ENCODE data around the gene CAMK1D. TPM values are rescaled to one million over a fixed set of nuclear protein-coding genes. Genes with fewer than 3 reads are reported as not detected.

The CAMK1D gene
- total RNA-seq, 1 donor from 2014 or later = 8.7 TPM

DNA sequence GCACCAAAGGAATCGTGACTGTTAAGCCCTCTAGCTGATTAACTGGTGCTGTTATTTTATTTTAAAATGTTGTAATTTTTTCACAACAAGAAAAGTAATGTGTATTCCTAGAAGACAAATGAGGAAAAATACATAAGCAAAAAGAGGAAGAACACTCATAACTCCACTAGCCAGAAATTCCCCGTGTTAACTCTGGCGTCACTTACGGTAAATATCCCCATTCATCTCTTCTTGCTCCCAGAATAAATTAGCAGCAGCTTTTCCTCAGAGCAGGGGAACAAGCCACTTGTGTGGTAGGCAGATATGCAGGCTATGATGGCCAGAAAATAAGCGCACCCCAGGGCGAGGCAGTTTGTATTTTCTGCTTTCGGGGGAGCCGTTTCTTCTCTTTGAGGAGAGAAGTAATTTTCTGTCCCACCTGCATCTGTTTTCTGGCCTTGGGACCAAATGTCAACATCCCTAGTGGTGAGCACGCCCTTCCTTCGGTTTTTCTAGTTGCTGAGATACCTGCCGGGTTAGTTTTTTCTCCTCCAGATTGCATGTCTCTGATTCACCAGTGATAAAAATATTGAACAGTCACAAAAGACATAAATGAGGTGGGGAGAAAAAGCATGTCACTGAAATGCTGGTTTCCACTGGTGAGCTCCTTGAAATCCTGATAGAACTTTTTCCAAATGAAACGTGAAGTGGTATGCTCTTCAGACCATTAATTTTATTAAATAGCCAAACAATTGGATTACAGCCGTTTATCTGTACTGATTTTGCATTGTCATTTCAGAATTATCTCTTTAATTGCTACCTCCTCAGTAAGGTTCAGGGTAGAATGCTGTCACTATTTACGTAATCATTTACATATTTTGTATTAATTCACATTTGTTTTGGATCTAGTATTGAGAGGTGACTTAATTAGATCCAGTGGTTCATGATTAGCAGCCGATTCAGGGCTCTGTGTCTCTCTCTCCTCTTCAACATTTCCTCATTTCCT lies 268.1 kb downstream of the CAMK1D start:
- intact Hi-C loops (cut with micrococcal nuclease) = no loop called here

- intact Hi-C loops (cut with micrococcal nuclease) = no loop called here
These were observed 272.7 kb downstream of the CAMK1D start for GRCh38 chr10:12622016-12622415.

DNA sequence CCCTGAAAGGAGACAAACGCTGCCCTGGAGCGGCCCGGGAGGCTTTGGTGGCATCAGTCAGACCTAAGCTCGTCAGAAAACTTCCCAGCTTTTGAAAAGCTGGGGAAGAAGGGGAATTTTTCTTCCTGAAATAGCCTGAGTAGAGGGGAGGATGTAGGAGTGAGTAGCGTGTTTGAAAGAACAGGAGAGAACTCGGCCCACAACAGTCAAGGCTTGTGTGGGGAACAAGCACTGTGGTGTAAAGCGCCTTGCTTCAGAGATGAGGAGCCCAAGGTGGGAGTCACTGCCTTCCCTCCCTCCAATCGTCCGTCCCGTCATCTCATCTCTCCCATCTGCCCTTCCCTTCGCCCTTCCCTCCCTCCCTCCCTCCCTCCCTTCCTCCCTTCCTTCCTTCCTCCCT lies 273.3 kb downstream of the CAMK1D start:
- intact Hi-C loops (cut with micrococcal nuclease) = no loop called here

DNA sequence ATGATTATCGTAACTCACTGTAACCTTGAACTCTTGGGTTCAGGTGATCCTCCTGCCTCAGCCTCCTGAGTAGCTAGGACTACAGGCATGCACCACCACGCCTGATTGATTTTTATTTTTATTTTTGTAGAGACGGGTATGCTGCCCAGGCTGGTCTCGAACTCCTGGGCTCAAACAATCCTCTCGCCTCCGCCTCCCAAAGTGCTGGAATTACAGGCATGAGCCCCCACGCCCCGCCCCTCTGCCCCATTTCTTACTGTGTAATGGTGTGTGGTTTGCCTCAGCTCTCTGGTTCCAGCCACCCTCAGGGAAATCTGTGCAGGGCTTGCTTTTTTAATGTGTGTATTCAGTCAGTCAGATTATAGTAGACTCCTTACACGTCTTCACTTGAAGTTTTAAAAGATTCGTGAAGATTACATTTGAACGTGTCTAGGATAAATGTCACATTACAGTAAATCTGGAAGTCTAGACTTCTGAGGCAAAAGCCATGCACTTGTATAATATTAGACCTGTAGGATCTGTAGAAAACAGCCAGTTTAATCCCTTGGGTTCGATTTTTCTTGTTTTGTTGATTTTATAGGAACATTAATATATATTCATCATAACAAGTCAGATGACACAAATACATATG lies 276.2 kb downstream of the CAMK1D start:
- intact Hi-C loops (cut with micrococcal nuclease) = no loop called here

DNA sequence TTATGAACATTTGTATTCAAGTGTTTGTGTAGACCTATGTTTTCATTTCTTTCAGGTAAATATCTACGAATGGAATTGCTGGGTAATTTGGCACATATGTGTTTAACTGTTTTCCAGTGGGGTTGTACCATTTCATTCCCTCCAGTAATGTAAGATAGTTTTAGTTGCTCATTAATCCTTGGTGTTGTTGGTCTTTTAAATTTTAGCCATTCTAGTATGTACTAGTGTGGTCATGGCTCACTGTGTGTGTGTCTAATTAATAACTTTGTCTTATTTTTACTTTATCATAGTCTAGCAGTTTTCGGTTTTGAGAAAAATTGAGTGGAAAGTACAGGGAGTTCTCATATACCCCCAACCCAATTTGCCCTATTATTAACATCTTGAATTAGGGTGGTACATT lies 278.8 kb downstream of the CAMK1D start:
- intact Hi-C loops (cut with micrococcal nuclease) = no loop called here

DNA sequence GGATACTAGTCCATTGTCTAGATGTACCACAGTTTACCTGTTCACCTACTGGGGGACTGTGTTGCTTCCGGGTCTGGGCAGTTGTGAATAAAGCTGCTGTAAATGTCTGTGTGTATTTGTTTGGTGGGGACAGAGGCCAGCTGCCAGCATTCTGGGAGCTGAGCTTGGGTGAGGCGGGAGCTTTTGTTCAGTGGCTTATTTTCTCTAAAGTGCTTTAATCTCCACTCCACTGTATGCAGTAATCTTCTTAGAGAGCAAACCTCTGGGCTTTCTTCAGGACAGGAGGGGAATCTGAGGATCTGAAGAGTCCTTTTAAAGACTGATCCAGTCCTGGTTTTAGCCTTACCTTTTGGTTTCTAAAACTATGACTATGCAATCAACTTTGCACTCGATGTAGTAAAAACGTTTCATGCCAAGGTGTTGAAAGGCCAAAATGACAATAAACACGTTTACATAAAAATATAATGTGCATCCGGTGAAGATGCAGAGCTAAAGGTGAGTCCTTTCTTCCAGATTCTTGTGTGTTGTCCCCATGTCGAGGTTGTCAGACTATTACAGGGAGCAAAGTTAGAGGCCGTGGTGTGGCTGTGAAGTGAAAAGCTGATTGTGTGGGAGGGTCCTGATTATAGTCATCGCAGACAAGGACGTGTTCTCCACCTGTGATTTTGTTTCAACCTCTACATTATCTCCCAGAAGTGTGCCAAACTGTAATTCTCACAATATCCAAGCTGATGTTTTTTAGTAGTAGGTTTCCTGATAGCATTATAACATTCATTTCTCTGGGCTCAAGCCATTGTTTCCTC lies 279.8 kb downstream of the CAMK1D start:
- intact Hi-C loops (cut with micrococcal nuclease) = no loop called here

DNA sequence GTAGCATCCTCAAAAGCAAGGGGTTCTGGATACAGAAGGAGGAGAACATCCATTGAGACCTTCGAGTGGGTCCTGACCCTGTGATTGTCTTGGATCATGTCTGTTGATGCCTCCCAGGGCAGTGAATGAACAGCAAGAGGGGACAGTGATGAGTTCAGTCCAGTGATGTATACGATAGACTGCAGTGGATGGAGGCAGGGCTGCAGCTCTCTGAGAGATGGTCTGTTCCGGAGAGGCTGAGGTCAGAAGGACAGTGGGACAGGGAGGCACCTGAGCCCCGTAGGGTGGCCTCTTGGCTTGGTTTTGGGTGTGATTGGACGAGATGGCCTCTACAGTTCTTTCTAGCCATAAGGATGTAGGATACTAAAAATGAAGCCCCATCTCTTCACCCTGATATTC lies 280.4 kb downstream of the CAMK1D start:
- intact Hi-C loops (cut with micrococcal nuclease) = no loop called here

DNA sequence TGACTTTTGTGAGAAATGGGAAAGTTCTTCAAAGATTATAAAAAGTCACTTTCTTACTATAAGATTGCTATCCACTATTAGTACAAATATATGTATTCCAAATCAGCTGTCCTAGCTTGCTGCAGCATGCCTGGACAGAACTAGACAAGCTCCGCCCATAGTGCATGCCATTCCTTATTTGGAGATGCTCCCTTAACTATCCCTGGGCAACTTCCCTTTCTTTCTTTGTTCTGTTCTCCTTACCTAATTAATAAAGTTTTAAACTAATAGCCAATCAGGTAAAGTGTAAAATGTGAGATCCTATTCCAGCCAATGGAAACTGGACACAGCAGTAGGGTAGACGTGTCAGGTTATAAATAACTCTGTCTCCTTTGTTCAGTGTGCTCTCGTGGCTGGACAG lies 281.9 kb downstream of the CAMK1D start:
- intact Hi-C loops (cut with micrococcal nuclease) = no loop called here

GRCh38 chr10:12631787-12632562 lies 282.6 kb downstream of the CAMK1D start:
- intact Hi-C loops (cut with micrococcal nuclease) = no loop called here

DNA sequence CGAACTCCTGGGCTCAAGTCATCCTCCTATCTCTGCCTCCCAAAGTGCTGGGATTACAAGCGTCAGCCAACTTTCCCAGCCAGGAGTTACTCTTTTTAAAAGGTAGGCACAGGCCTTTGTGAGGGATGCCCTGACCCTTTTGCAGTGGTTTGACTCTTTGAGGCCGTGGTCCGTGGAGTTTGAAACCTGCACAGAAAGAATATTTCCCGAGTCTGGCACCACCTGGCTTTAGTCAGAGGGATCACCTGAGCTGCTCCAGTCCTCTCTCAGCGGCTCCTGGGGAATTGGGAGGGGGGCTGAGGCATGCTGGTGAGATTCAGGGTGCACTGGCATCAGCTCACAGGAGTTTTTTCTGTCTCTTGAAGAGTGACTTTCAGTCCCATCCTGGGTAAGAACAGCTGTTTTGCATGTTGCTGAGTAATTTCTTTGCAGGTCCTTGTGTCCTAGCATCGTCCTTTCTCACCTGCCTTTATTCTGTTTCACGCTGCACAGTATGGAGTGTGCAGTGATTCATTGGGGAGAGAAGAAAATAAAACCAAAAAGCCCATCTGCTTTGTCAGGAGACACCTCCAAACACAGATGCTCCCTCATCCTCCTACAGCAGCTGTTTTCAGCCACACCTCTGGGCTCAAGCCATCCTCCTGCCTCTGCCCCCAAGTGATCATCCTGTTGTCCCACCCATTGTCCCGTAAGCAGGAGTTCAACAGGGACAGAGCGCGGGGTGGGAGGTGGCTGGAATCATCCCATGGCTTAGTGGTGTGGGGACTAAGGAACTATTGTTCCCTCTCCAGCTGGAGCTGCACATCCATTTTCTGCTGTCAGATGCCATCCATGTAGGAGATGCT lies 284.7 kb downstream of the CAMK1D start:
- intact Hi-C loops (cut with micrococcal nuclease) = no loop called here

- intact Hi-C loops (cut with micrococcal nuclease) = no loop called here
These were observed 285.2 kb downstream of the CAMK1D start for GRCh38 chr10:12634621-12634931.

GRCh38 chr10:12635127-12635541 lies 285.8 kb downstream of the CAMK1D start:
- intact Hi-C loops (cut with micrococcal nuclease) = loop anchor here (5.0 kb wide), 1 partner anchor 288 kb away; the partner anchor contains the start of gene CAMK1D

DNA sequence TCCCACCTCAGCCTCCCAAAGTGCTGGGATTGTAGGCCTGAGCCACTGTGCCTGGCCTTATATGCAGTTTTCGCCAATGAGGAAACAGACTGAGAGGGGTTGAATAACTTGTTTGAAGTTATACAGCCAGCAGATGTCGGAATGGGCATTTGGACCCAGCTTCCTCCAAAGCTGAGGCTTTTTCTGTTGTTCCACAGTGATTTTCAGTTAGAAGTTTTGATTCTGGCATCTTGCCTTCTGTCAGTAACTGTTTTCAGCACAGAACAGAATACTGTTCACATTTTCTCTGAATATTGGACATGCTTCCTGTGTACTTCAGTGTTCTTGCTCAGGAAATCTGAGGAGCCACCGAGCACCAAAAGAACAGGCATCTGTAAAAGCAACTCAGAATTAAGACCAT lies 287.2 kb downstream of the CAMK1D start:
- intact Hi-C loops (cut with micrococcal nuclease) = loop anchor here (5.0 kb wide), 1 partner anchor 289 kb away; the partner anchor contains the start of gene CAMK1D

GRCh38 chr10:12637649-12638048 lies 288.3 kb downstream of the CAMK1D start:
- intact Hi-C loops (cut with micrococcal nuclease) = loop anchor here (5.0 kb wide), 1 partner anchor 290 kb away; the partner anchor contains the start of gene CAMK1D

DNA sequence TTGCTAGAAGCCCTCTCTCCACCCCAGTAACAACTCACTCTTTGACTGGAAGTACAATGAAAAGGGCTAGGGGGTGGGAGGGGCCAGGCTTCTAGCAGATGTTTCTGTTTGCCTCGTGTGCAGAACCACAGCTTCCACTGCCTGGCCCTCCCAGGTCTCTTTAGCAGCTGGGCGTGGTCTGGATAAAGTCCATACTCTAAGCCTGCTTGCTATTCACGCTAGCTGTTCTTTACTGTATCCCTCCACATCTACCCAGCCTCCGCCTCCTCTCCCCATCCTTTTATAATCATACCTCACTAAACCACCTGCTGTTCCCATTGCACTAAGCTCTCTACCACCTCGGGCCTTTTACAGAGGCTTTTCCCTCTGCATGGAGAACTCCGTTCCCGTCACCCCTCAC lies 288.8 kb downstream of the CAMK1D start:
- intact Hi-C loops (cut with micrococcal nuclease) = loop anchor here (5.0 kb wide), 1 partner anchor 291 kb away; the partner anchor contains the start of gene CAMK1D

- intact Hi-C loops (cut with micrococcal nuclease) = loop anchor here (5.0 kb wide), 1 partner anchor 291 kb away; the partner anchor contains the start of gene CAMK1D
These were observed 289.4 kb downstream of the CAMK1D start for GRCh38 chr10:12638781-12639180.

- intact Hi-C loops (cut with micrococcal nuclease) = loop anchor here (5.0 kb wide), 1 partner anchor 293 kb away; the partner anchor contains the start of gene CAMK1D
These were observed 290.9 kb downstream of the CAMK1D start for GRCh38 chr10:12639996-12640944.

- intact Hi-C loops (cut with micrococcal nuclease) = no loop called here
These were observed 292.7 kb downstream of the CAMK1D start for GRCh38 chr10:12642036-12642435.

DNA sequence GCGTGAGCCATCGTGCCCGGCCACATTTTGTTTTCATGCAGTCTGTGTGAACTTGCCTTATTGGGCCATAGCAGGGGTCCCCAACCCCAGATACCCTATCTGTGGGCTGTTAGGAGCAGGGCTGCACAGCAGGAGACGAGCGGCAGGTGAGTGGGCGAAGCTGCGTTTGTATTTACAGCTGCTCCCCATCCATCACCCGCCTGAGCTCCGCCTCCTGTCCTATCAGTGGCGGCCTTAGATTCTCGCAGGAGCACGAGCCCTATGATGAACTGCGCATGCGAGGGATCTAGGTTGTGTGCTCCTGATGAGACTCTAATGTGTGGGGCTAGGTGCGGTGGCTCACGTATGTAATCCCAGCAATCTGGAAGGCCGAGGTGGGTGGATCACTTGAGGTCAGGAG lies 293.9 kb downstream of the CAMK1D start:
- intact Hi-C loops (cut with micrococcal nuclease) = no loop called here
